Smooth muscle cell (in vitro differentiated cells): Measurements from ENCODE around the gene UBASH3B. TPM values are rescaled to one million over a fixed set of nuclear protein-coding genes. Genes with fewer than 3 reads are reported as not detected.
A peak's percentile ranks its signal among the peaks of the same experiment; 100 is the strongest.

Experiments used
- DNase-seq: peaks from one replicate; lab custom pipeline; 2025; ENCODE audit not compliant: unreplicated experiment; lab: John Stamatoyannopoulos, UW
- H2AFZ ChIP-seq: fragments of 200-600 bp; sonication (generic); 2 replicates; pipeline ENCODE4 v1.6.0; 2016; ENCODE audit warnings: antibody characterized with exemption, low read depth, mild to moderate bottlenecking
- H3F3A ChIP-seq: fragments of 200-600 bp; sonication (generic); 2 replicates; pipeline ENCODE4 v1.6.0; 2017; ENCODE audit warnings: antibody characterized with exemption, low read depth
- H3K27ac ChIP-seq: fragments of 200-600 bp; sonication (generic); 2 replicates; pipeline ENCODE4 v1.5.1; 2016; ENCODE audit warnings: low read depth, mild to moderate bottlenecking
- H3K27me3 ChIP-seq: fragments of 200-600 bp; sonication (generic); 2 replicates; pipeline ENCODE4 v1.6.1; 2016; ENCODE audit warnings: low read depth, mild to moderate bottlenecking
- H3K36me3 ChIP-seq: fragments of 200-600 bp; sonication (generic); 2 replicates; pipeline ENCODE4 v1.5.1; 2016; ENCODE audit warnings: low read depth
- H3K4me1 ChIP-seq: fragments of 200-600 bp; sonication (generic); 2 replicates; pipeline ENCODE4 v1.5.1; 2016; ENCODE audit warnings: low read depth
- H3K4me2 ChIP-seq: fragments of 200-600 bp; sonication (generic); 2 replicates; pipeline ENCODE4 v1.6.0; 2016; ENCODE audit warnings: mild to moderate bottlenecking
- H3K4me3 ChIP-seq: fragments of 200-600 bp; sonication (generic); 2 replicates; pipeline ENCODE4 v1.5.1; 2016; ENCODE audit warnings: mild to moderate bottlenecking
- H3K79me2 ChIP-seq: fragments of 200-600 bp; sonication (generic); 2 replicates; pipeline ENCODE4 v1.6.0; 2016; ENCODE audit warnings: low read depth, mild to moderate bottlenecking
- H3K9ac ChIP-seq: fragments of 200-600 bp; sonication (generic); 2 replicates; pipeline ENCODE4 v1.6.0; 2016; ENCODE audit warnings: low read depth
- H3K9me3 ChIP-seq: fragments of 200-600 bp; sonication (generic); replicated peaks from 2 replicates; pipeline ENCODE4 v1.5.1; 2016; ENCODE audit warnings: low read depth
- H4K20me1 ChIP-seq: fragments of 200-600 bp; sonication (generic); 2 replicates; pipeline ENCODE4 v1.6.0; 2016; ENCODE audit warnings: low read depth
- WGBS: methylation state at CpG from one replicate; pipeline ENCODE4 v1.1.7; 2016; ENCODE audit warnings: low lambda C conversion rate; 5-methylcytosine and 5-hydroxymethylcytosine counted together
- polyA plus RNA-seq: library from polyadenylated mRNA; unstranded; fragments of >200 nt; fragmentation: Nextera tagmentation; extraction: Ambion mirVana; gene quantifications from 2 replicates; pipeline ENCODE4 v1.2.1, GENCODE V29; 2016
- total RNA-seq: library from RNA; depleted of rRNA; stranded (reverse); fragments of >200 nt; gene quantifications from 2 replicates; pipeline ENCODE4 v1.2.3, GENCODE V29; 2014
- TF ChIP-seq, protein P1 (sequence below): fragments of 200-600 bp; sonication (generic); IDR thresholded peaks from 2 replicates; pipeline ENCODE4 v1.5.1; 2017; ENCODE audit warnings: borderline replicate concordance, mild to moderate bottlenecking, antibody characterized with exemption; ENCODE audit not compliant: insufficient read depth, poor library complexity, severe bottlenecking

UBASH3B gene
- total and polyA plus RNA-seq, 2 experiments from 2014 or later, result 15.8 to 30.5 TPM

DNA sequence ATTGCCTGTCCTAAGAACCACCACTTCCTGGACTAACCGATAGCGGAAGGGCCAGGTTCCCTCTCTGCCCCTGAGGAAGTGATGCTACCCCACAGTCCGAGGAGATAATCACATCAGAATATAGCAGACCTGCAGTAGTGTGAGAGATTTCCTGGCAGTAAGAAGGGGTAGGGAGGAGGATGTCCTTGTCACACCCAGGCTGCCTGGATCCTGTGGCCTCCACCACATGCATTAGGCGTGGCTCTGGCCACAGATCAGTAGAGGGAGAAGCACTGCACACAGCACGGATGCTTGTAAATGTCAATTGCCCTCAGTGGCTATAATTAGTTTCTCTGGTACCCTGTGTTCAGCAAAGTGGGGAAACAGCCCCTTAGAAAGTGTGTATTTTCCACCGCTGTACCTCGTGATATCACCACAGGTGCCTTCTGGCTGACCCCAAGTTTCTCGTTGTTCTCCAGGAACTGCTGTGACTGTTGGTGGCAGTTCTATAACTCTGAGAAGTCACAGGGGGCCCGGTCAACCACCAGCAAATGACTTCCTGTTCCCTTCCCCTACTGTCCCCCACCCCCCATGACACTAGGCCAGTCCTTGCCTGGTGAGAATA, 61.8 kb downstream of the UBASH3B start:
- Histone ChIP-seq H3K27ac (no peak overlapping the region), H3K9ac (no peak overlapping the region), H3K36me3 (no peaks in the 10 kb centered on the region), H3F3A (peaks cover 34% of the 10 kb centered on the region), H3K4me1 (peaks cover 20% of the 10 kb centered on the region), H3K4me3 (no peak overlapping the region), H4K20me1 (peaks cover 6% of the 10 kb centered on the region), H3K4me2 (no peak overlapping the region), H2AFZ (no peak overlapping the region), H3K27me3 (no peaks in the 10 kb centered on the region), H3K79me2 (peaks cover 28% of the 10 kb centered on the region), H3K9me3 (no peaks in the 10 kb centered on the region)
- WGBS, result 82% methylated on average over 9 of the region's 9 CpGs
- DNase-seq, result no peak
- TF ChIP-seq, protein P1, sequence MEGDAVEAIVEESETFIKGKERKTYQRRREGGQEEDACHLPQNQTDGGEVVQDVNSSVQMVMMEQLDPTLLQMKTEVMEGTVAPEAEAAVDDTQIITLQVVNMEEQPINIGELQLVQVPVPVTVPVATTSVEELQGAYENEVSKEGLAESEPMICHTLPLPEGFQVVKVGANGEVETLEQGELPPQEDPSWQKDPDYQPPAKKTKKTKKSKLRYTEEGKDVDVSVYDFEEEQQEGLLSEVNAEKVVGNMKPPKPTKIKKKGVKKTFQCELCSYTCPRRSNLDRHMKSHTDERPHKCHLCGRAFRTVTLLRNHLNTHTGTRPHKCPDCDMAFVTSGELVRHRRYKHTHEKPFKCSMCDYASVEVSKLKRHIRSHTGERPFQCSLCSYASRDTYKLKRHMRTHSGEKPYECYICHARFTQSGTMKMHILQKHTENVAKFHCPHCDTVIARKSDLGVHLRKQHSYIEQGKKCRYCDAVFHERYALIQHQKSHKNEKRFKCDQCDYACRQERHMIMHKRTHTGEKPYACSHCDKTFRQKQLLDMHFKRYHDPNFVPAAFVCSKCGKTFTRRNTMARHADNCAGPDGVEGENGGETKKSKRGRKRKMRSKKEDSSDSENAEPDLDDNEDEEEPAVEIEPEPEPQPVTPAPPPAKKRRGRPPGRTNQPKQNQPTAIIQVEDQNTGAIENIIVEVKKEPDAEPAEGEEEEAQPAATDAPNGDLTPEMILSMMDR, result no peak

GRCh38 chr11:122720107-122720881, 64.8 kb downstream of the UBASH3B start:
- no peak for DNase-seq
- H3K27ac ChIP-seq, result peak overlapping the region; percentile 91
- H3K27me3 ChIP-seq, result no peaks in the 10 kb centered on the region
- H3K9me3 ChIP-seq, result no peaks in the 10 kb centered on the region
- peaks cover 6% of the 10 kb centered on the region for H4K20me1 ChIP-seq
- WGBS, result 48% methylated on average over 7 of the region's 7 CpGs
- peaks cover 51% of the 10 kb centered on the region for H3F3A ChIP-seq
- H3K9ac ChIP-seq, result peak overlapping the region; percentile 75
- H3K4me3 ChIP-seq, result no peak overlapping the region
- TF ChIP-seq, protein P1, result no peak
- H2AFZ ChIP-seq, result no peak overlapping the region
- no peaks in the 10 kb centered on the region for H3K36me3 ChIP-seq
- peak overlapping the region; percentile 78 for H3K4me2 ChIP-seq
- H3K79me2 ChIP-seq, result peaks cover 22% of the 10 kb centered on the region
- peaks cover 34% of the 10 kb centered on the region for H3K4me1 ChIP-seq

DNA sequence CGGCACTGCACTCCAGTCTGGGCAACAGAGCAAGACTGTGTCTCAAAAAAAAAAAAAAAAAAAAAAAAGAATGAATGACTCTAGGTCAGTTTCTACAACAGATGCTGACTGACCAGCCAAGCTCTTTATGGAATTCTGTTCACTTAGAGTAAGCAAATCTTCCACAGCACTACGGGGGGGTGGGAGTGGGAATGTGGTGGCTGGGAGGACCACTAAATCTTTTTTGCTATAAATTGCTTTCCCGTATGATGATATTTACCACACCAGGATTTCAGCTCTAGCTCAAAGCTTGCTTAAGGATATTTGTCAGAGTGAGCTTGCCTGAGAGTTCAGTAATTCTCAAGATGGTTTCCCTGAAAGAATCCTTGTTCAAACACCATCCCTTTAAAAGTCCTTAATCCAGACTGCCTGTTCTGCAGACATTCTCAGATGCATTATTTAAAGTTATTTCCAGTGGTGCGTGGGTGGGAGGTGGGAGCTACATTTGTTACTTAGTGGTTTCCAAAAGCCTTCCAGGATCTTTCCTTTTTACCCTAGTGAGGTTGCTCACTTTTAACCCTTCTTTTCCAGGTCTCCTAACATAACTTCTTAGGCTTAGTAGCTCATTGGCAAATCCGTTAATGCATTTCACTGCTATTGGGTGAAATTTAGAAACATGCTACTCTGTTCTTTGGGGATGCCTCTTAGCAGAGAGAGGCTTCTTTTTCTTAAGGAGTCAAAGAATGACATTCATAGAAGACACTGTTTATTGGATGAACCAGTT, 65.9 kb downstream of the UBASH3B start:
- Histone ChIP-seq H3K4me1 (peaks cover 31% of the 10 kb centered on the region), H3K9me3 (no peaks in the 10 kb centered on the region), H4K20me1 (peaks cover 6% of the 10 kb centered on the region), H3K27me3 (no peaks in the 10 kb centered on the region), H3K27ac (peak overlapping the region; percentile 91), H3K9ac (peak overlapping the region; percentile 26), H2AFZ (no peak overlapping the region), H3K4me3 (no peak overlapping the region), H3K36me3 (no peaks in the 10 kb centered on the region), H3K4me2 (peak overlapping the region; percentile 78), H3K79me2 (peaks cover 20% of the 10 kb centered on the region), H3F3A (peaks cover 46% of the 10 kb centered on the region)
- TF ChIP-seq, protein P1, result no peak
- no peak for DNase-seq
- WGBS, result 23% methylated on average over 5 of the region's 5 CpGs
